SHP77 treated with DMSO at 0.1 percent for 48 hours (cell line): ENCODE results near the gene ZBBX.
"Not testable (repeated sequence)": the region's sequence is repeated elsewhere in the genome, so short reads cannot be mapped to it uniquely, and the experiment has no call there.

Experiments
- DNase-seq: peaks from one replicate; lab custom pipeline; 2025; lab: John Stamatoyannopoulos, UW

Gene ZBBX, protein sequence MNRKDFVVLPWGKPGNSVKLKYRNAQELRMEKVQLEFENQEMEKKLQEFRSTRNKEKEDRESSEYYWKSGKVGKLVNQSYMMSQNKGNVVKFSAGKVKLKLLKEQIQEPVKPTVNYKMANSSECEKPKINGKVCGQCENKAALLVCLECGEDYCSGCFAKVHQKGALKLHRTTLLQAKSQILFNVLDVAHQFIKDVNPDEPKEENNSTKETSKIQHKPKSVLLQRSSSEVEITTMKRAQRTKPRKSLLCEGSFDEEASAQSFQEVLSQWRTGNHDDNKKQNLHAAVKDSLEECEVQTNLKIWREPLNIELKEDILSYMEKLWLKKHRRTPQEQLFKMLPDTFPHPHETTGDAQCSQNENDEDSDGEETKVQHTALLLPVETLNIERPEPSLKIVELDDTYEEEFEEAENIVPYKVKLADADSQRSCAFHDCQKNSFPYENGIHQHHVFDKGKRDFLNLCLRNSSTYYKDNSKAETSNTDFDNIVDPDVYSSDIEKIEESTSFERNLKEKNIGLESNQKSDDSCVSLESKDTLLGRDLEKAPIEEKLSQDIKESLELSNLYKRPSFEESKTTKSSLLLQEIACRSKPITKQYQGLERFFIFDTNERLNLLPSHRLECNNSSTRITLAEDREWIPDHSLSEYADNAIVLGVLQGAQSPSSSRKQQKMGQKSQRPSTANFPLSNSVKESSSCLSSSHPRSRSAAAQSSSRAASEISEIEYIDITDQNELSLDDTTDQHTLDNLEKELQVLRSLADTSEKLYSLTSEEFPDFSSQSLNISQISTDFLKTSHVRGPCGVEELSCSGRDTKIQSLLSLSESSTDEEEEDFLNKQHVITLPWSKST

DNA sequence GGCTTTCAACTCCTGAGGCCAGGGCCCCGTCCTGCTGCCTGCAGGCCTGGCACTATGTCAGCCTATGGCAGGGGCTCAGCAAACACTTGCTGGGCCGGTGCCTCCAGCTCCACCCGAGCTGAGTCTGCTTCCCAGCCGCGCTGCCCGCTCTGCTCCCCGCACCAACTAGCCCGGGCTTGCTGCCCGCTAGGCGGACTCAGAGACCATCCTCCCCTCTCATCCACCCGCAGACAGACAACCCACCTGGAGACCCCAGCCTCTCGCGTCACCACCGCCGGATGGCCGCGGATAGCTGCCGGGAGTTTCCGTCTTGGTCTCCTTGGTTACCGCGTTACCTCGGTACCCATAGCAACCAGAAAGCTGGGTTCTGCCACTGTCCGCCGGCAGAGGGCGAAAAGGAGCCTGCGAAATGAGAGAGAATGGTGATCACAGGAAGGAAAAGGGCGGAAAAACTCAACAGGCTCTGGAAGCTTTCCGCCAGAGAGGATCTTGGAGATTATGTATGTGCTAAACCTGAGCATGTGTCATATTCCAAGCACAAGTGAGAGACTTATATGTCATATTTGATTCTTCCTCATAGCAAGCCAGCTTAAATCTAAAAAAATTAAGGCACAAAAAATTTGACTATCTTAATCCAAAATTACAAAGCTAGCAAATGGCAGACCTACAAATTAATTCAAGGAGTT is at the start of gene ZBBX:
TSS of gene ZBBX (minus strand) at position 294 of the 686 bp plus-strand sequence. CDS start 7,396 bp downstream, outside the sequence.
- DNase-seq: peak; percentile 82

DNA sequence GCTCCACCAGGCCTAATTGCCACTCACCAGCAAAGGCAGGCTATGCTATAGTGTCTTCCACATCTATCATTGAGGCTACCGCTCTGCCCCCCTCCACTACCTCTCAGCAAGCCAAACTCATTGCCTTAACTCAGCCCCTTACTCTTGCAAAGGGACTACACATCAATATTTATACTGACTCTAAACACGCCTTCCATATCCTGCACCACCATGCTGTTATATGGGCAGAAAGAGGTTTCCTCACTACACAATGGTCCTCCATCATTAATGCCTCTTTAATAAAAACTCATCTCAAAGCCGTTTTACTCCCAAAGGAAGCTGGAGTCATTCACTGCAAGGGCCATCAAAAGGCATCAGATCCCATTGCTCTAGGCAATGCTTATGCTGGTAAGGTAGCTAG is 46.9 kb upstream of the ZBBX start:
- not testable (repeated sequence) for DNase-seq

DNA sequence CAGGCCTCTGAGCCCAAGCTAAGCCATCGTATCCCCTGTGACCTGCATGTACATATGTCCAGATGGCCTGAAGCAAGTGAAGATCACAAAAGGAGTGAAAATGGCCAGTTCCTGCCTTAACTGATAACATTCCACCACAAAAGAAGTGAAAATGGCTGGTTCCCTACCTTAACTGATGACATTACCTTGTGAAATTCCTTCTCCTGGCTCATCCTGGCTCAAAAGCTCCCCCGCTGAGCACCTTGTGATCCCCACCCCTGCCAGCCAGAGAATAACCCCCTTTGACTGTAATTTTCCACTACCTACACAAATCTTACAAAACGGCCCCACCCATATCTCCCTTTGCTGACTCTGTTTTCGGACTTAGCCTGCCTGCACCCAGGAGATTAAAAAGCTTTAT is 42.3 kb upstream of the ZBBX start:
- not testable (repeated sequence) for DNase-seq

DNA sequence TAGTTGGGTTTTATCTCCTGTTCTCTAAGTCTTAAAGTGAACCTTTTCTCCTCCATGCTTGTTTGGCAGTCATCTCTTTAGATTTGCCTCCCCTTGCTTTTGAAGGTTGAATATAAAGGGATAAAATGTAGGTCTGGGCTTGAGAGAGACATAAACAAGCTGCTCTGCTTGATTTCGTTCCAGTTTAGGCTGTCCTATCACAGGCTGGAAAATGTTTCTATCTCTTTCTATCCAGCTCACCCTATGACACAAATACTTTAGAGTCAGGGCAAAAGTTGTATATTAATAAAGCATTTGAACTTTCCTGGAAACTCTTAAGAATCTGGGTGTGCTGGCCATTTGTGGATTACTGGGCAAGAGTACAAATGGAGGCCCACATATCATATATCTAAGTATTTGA is 29.5 kb upstream of the ZBBX start:
- no peak for DNase-seq

DNA sequence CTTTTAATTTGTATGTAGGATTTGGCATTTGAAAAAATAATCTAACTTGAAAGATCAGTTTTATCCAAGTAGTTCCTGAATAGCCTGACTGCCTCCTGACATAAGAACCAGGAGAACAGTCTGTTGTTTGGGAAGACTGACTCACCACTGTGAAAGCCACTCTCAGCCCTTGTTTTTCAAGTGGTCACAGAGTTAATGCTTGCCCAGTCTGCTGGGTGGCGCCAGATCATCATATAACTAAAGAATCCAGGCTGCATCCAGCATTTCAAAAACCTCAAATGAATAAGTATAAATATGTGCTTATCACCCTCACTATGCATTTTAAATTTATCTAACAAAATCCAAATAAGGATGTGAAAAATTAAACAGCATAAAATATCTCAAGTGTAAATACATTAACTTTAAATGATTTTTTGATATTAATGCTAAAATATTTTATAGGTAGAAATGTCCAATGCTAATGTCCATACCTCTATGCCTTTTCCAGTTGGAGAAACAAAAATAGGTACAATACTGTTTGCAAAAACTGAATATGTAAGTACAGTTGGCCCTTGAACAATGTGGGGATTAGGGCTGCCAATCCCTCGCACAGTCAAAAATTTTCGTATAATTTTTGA is 26.9 kb upstream of the ZBBX start:
- DNase-seq: peak; percentile 67

DNA sequence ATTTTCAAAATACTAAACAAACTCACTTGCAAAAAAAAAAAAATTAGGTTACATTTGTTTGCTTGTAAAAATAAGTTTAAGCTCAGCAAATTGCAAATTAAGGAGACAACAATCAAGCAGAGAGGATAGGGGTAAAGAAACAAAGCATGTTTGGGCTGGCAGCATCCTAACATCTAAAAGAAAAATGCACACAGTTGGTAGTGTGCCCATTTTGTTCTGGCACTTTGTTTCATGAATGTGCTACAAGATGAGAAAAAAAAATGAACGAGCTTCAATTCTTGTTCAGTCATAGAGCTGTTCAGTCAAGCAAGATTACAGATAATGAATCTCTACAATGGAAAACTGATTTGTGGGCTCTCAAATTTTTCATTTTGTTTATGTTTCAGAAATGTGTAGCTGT is 17.7 kb upstream of the ZBBX start:
- no peak for DNase-seq

DNA sequence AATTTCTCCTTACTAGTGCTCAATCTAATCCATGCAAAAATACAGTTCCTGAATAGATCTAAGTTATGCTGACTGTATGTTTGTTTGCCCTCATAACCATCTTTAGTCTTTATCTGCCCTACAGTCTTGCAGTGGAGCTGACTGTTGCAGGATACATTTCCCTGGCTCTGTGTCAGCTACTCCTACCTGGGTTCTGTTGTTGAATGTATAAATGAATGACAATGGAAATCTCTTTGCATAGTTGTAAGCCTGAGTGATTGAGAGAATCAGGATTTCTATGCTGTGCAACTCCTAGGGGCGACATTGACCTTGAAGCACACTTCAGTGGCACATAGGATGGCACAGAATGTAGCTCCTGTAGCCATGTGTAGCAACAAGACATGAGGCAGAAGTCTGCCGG is 16.0 kb upstream of the ZBBX start:
- no peak for DNase-seq

DNA sequence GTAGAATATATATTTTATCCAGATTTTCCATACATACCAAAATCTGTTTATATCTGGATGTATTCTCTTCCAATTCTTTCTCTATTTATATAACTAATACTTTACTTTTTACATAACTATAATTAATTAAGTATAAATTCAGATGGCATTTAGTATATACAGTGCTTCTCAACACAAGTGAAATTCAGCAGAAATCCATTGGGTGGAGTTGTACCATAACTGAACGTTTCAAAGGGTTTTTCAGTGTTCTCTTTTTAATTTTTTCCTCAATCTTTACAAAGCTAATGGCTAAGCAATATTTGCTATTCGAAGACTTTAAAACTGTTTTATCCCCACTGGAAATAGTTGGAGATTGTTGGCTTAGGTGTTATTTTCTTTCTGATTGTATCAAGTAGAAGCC is 13.9 kb upstream of the ZBBX start:
- no peak for DNase-seq

DNA sequence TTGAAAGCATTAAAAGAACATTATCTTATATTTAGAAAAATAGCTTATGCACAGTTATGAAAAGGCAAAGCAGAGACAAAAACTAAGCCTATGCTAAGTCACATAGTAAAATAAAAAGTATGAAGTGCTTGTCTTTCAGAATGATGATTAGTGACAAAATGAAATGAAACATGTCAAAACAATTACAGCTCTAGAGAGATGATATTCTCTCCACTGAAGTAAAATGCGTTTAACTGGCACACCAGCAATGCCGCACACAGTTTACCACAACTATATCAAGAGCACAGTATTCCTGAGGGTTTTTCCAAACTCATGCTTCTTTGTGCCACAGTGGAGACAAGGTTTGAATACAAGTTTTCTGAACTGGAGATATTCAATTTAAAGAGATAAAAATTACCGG is 2.1 kb upstream of the ZBBX start:
- DNase-seq: no peak

DNA sequence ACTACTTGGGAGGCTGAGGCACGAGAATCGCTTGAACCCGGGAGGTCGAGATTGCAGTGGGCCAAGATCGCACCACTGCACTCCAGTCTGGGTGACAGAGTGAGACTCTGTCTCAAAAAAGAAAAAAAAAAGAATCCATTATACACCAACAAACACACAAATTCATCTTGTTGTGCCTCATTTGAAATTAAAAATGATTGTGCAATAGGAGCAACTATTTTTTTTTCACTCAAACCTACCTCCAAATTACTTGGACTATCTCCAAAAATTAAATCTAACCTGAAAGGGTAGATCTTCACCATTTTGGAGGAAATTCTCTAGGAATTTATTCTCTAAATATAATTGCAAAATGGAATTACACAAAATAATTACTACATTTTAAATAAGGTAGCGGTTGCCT is 4.6 kb downstream of the ZBBX start:
- no peak for DNase-seq

DNA sequence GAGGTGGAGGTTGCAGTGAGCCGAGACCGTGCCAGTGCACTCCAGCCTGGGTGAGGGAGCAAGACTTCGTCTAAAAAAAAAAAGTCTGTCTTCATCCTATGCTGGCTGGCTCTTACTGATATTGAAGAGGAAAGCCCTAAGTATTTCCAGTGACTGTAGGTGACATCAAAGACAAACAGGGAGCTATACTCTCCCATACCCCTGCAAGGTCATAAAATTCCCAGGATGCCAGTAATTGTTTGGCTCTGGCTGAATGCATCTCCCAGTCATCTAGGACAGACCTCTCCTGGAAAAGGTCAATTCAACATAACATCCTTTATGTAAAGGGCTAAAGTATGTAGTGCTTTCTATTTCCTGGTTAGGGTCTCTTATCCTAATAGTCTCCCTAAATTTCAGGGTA is 8.0 kb downstream of the ZBBX start:
- DNase-seq: no peak

DNA sequence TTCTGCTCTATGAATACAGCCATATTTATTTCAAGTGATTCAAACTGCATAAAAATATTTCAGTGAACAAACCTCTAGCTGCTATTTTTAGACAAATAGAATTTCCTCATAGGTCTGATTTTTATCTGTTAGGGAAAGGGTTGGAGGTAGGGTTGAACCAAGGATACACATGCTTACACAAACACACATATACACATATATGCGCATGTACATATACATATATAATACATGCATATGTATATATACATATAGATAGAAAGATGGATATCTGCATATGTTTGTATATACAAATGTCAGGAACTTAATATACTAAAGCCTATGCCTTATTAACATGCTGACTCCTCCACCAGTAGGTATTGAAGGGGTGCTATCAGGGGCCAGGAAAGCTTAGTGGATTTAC is 18.1 kb downstream of the ZBBX start:
- no peak for DNase-seq

DNA sequence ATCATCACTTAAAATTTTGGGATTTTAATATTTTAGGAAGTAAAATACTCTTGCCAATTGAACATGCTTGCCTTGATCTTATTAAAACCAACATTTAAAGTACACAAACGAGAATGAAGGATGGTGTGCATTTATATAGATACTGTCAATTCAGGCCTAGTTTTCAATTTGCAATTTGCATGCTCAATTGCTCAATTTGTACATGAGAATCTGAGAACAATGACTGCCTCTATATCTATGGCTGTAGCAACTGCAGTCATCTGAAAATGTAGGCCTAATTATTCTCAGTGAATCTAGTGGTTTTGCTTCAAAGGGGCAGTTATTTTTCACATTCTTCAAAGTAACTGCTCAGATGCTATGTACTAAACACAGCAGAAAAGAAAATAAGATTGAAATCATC is 18.8 kb downstream of the ZBBX start:
- no peak for DNase-seq

DNA sequence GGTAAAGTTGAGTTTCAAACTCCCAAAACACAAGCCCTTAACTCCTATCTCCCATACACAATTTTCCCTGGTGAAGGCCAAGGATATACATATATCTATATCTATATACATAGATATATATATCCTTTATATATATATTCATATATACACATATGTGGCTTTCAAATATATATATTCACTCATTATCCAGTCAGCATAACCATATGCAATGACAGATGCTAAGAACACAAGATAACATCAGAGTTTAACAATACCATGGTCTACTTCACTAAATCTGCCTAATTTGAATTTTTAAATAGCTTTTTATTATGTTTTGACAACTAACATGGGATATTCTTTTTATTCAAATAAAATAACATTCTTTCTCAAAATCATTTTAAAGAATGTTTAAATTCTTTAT is 24.7 kb downstream of the ZBBX start:
- no peak for DNase-seq

DNA sequence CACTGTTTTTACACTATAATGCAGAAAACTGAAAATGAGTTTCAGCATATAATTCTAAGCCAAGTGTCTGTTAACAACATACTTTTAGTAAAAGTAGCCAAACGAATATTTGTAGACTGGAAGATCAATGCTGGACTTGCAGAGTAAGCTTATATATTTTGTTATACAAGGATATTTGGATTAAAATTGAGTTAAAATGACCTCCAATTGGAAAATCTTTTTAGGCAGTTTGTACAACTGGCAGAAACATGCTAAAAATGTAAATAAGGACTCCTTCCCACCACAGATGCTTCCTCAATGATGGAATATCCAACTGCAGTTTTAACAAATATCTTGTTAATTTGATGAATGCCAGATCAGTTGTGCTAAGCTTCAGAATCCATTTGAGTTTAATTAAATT is 25.3 kb downstream of the ZBBX start:
- DNase-seq: no peak

DNA sequence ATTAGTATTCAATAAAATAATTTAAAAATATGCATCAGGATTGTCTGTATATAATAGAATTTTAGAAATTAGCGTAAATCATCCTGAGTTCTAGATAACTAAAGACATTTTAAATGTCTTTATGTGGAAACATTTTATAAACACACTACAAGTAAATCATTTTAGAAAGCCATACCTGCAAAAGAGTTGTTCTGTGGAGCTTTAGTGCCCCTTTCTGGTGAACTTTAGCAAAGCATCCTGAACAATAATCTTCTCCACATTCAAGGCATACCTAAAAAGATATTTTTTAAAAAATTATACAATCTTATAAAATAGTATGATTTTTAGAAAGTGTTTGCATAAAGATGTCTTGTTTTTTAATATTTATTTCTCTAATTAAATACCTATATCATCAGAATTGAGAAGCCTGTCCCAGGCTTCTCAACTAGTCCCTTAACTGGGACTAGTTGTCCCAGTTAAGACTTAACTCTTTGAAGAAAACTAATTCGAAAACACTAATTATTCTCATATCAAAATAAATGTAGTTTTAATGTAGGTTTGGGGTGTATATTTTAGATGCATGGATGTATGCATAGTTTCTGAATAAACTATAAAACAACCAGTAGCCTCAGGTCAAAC is 29.7 kb downstream of the ZBBX start:
- DNase-seq: no peak

DNA sequence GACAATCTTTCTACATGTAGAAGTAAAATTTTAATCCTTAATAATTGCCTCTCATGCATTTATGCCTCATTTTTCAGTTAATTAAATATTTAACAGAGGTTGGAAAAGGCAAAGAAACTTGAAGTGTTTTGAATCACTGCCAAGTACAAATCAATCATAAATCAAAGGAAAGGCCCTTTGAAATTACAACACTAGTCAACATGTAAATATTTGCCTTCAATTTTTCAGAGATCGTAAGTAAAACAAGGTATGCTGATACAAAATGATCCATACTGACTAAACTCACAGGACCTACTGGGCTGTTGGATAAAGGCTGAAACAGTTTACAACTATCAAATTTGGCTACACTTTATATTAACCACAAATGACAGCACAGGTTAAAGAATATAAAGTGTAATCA is 33.9 kb downstream of the ZBBX start:
- peak; percentile 38 for DNase-seq

DNA sequence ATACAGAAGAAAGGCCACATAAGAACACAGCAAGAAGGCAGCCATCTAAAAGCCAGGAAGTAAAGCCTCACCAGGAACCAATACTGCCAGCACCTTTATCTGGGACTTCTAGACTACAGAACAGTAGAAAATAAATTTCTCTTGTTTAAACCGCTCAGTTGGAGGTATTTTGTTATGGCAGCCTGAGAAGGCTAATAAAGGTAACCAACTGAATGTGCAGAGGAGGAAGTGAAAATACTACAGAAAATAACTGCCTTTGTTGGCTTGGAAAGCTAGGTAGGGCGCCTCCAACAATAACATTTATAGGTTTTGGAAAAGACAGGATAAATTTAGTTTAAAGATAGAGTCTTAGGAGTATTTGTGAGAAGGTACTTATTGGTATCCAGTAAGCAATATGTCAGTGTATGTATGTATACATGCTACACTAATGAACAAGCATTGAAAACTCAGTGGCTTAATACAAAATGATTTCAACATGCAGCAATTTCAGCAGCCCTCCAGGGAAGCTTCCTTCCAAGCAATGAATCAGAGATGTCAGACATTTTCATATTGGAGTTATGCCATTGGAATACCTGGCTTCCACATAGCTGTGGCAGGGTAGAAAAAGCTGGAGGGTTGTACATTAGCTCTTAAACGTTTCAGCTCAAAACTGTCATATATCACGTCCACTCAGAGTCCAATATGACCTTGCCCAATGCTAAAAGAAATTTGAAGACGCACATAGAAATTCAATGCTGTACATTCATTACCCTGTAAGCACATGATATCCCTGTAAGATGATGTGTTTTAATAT is 48.9 kb downstream of the ZBBX start:
- DNase-seq: no peak

DNA sequence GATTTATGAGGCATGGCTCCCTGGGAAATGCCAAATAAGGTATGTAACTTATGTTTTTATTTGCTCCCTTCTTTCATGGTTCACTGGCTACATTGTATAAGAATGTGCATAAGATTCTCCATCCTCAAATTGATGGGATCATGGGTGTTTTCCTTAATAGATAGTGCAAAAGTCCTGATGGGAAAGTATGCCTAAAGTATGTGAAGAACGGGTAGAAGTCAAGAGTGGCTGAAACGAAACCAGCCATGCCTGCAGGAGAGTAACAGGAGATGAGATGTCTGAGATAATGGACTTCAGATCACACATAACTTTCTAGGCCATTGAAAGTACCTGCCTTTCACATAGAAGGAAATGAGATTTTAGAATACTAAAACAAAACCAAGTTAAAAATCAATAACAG is 56.5 kb downstream of the ZBBX start:
- no peak for DNase-seq

DNA sequence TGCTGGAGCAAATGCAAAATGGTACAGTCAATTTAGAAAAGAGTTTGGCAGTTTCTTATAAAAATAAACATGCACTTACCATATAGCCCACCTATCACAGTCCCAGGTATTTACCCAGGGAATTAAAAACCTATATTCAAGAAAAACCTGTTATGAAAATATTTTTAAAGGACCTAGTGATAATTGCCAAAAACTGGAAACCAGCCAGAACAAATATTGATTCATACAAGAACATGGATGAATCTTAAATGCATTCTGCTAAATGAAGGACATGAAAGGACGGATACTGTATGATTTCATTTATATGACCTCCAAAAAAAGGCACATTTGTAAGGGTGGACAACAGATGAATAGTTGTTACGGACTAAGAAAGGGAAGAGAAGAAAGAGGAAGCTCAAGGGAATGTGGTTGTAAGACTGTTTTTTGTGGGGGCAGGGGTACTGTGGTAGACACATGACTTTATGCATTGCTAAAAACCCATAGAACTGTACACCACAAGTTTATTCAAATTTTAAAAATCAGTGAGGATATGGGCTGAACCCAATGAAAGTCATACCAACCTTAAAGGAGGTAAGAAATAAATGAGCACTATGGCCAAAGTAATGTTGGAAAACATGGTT is 61.0 kb downstream of the ZBBX start:
- peak; percentile 32 for DNase-seq

DNA sequence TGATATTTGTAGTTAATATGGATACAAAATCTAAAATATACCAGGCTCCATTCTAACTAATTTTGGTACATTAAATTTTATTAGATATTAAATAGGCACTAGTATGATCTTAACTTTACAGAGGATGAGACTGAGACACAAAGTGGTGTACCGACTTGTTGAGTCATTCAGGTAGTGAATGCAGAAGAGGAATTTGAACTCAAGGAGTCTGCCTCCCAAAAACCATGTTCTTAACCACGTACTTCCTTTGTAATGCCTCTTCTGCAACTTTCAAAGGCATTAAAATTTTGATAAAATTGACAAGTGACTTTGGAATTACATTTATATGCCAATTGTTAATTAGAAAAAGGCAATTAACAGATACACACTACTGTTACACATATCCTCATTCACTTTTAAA is 61.8 kb downstream of the ZBBX start:
- no peak for DNase-seq
